Measurements from ENCODE around the gene PFKFB3.
"Not testable (repeated sequence)": the region's sequence is repeated elsewhere in the genome, so short reads cannot be mapped to it uniquely, and the experiment has no call there.

The PFKFB3 gene

GRCh38 chr10:6279540-6280267 lies 77.0 kb downstream of the PFKFB3 start:
- no peak for DNase-seq (ENCODE audit: low spot score)
- peak overlapping the region; percentile 26; the same call in 1 of the 2 replicates for H3K27ac ChIP-seq
- TF ChIP-seq, protein P1, sequence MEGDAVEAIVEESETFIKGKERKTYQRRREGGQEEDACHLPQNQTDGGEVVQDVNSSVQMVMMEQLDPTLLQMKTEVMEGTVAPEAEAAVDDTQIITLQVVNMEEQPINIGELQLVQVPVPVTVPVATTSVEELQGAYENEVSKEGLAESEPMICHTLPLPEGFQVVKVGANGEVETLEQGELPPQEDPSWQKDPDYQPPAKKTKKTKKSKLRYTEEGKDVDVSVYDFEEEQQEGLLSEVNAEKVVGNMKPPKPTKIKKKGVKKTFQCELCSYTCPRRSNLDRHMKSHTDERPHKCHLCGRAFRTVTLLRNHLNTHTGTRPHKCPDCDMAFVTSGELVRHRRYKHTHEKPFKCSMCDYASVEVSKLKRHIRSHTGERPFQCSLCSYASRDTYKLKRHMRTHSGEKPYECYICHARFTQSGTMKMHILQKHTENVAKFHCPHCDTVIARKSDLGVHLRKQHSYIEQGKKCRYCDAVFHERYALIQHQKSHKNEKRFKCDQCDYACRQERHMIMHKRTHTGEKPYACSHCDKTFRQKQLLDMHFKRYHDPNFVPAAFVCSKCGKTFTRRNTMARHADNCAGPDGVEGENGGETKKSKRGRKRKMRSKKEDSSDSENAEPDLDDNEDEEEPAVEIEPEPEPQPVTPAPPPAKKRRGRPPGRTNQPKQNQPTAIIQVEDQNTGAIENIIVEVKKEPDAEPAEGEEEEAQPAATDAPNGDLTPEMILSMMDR (conservative IDR thresholded peaks at IDR 0.05; ENCODE audit: low read depth): no peak
- ChIA-PET CTCF (no interaction called here), POLR2A (ENCODE audit: low non-redundant PET) (no interaction called here)

GRCh38 chr10:6280291-6280690 lies 77.6 kb downstream of the PFKFB3 start:
- ChIA-PET POLR2A (ENCODE audit: low non-redundant PET) (no interaction called here), CTCF (no interaction called here)
- TF ChIP-seq, protein P1 (conservative IDR thresholded peaks at IDR 0.05; ENCODE audit: low read depth): no peak
- no peak for DNase-seq (ENCODE audit: low spot score)
- H3K27ac ChIP-seq: no peak overlapping the region

DNA sequence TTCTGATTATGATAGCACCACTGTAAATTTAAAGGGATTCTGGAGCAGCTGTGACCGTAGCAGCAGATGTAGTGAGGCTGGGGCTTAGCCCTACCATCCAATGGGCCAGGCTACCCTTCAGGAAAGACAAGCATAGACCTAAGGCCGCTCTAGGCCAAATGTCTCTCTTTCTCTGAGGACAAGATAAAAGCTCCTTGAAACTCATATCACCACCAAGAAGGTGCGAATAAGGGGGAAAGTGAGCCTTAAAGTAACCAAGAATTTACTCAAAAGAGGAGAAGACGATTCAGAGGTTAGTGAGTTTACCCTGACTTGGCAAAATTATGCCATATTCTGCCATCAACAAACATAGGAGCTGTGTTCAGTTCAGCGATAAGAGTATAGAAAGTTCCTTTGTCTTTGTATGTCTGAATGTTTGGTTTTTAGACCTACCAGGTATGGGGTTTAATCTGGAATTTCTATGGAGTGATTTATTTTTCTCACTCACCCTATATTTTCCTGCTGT lies 79.8 kb downstream of the PFKFB3 start:
- no peak for DNase-seq (ENCODE audit: low spot score)
- POLR2A ChIA-PET (ENCODE audit: low non-redundant PET): no interaction called here
- H3K27ac ChIP-seq: no peak overlapping the region
- CTCF ChIA-PET: interaction anchor here (0.6 kb wide), 1 partner anchor 12 kb away, joined by 3 read pairs; no protein-coding TSS in a partner anchor
- TF ChIP-seq, protein P1 (conservative IDR thresholded peaks at IDR 0.05; ENCODE audit: low read depth): no peak

DNA sequence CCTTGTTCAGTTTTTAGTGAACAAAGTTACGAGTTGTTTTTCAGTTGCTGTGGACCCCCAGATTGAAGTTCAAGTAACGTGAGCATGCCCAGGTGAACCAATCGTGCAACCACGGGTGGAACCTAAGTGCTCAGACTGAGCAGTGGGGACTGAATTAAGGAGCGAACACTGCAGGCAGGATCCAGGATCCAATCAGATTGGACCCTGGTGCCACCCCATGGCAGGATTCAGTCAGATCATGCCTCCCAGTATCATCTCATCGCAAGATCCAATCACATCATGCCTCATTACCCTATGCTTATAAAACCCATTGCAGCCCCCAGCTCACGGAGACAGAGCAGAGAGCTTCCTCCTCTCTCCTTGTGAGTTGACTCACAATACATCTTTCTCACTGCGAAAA lies 80.9 kb downstream of the PFKFB3 start:
- TF ChIP-seq, protein P1 (conservative IDR thresholded peaks at IDR 0.05; ENCODE audit: low read depth): no peak

GRCh38 chr10:6290621-6291020 lies 87.9 kb downstream of the PFKFB3 start:
- H3K27ac ChIP-seq; DNase-seq (ENCODE audit: low spot score): not testable (repeated sequence)
- POLR2A ChIA-PET (ENCODE audit: low non-redundant PET): interaction anchor here (0.6 kb wide), 1 partner anchor 101 kb away, joined by 3 read pairs; no protein-coding TSS in a partner anchor
- CTCF ChIA-PET: interaction anchor here (1.0 kb wide), 1 partner anchor 111 kb away, joined by 3 read pairs; no protein-coding TSS in a partner anchor

More for the DNA sequence above, 80.9 kb downstream of the PFKFB3 start:
- DNase-seq (ENCODE audit: low spot score): no peak
- ChIA-PET POLR2A (ENCODE audit: low non-redundant PET) (no interaction called here), CTCF (interaction anchor here (0.5 kb wide), 1 partner anchor 22 kb away, joined by 3 read pairs; no protein-coding TSS in a partner anchor)
- no peak overlapping the region for H3K27ac ChIP-seq

- POLR2A ChIA-PET (ENCODE audit: low non-redundant PET): no interaction called here
- no peak overlapping the region for H3K27ac ChIP-seq
- TF ChIP-seq, protein P1 (conservative IDR thresholded peaks at IDR 0.05; ENCODE audit: low read depth): no peak
- DNase-seq (ENCODE audit: low spot score): no peak
- CTCF ChIA-PET: interaction anchor here (0.6 kb wide), 1 partner anchor 98 kb away, joined by 4 read pairs; no protein-coding TSS in a partner anchor
Measured at GRCh38 chr10:6292741-6293151, 90.0 kb downstream of the PFKFB3 start.

DNA sequence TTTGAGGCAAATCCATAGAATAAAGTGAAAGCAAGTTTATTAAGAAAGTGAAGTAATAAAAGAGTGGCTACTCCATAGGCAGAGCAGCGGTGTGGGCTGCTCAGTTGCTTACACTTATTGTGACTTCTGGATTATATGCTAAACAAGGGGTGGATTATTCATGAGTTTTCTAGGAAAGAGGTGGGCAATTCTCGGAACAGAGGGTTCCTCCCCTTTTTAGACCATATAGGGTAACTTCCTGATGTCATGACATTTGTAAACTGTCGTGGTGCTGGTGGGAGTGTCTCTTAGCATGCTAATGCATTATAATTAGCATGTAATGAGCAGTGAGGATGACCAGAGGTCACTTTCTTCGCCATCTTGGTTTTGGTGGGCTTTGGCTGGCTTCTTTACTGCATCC lies 93.7 kb downstream of the PFKFB3 start:
- H3K27ac ChIP-seq; DNase-seq (ENCODE audit: low spot score); POLR2A ChIA-PET (ENCODE audit: low non-redundant PET): not testable (repeated sequence)
- CTCF ChIA-PET: interaction anchor here (2.0 kb wide), 1 partner anchor 105 kb away, joined by 6 read pairs; no protein-coding TSS in a partner anchor
